H1 (cell line): ENCODE data around the gene ZNF804B.

Source experiments
- CHD1 ChIP-seq: IDR thresholded peaks from 2 replicates; pipeline ENCODE4 v1.6.1; 2012; ENCODE audit warnings: low read depth, low read length, improper control_type of control experiment
- CTCF ChIP-seq, 3 experiments: IDR thresholded peaks; 1 replicate in 2 of 3; 2 replicates in 1 of 3; pipeline versions ENCODE4 v1.5.1 to v1.6.1; 2011; ENCODE audit warnings: low read length in 3 of 3, mild to moderate bottlenecking in 3 of 3, inconsistent platforms in 2 of 3, low read depth in 1 of 3, moderate library complexity in 1 of 3; ENCODE audit not compliant: insufficient read depth in 1 of 3; ENCODE audit errors: control extremely low read depth in 1 of 3
- EZH2 ChIP-seq: fragments of 200-600 bp; sonication (generic); IDR thresholded peaks from 2 replicates; pipeline ENCODE4 v1.7.1; 2012; ENCODE audit warnings: low read depth, mild to moderate bottlenecking, moderate library complexity, low read length, inconsistent platforms; ENCODE audit not compliant: severe bottlenecking
- GABPA ChIP-seq: IDR thresholded peaks from 2 replicates; pipeline ENCODE4 v1.6.1; 2011; ENCODE audit warnings: mild to moderate bottlenecking, low read length, moderate library complexity, borderline replicate concordance; ENCODE audit not compliant: insufficient read depth
- HDAC6 ChIP-seq: IDR thresholded peaks from one replicate; pipeline ENCODE4 v1.7.1; 2012; ENCODE audit warnings: low read depth, mild to moderate bottlenecking, inconsistent platforms, low read length, moderate library complexity
- JUN ChIP-seq: IDR thresholded peaks from 2 replicates; pipeline ENCODE4 v1.6.1; 2011; ENCODE audit warnings: low read depth, mild to moderate bottlenecking, improper control_type of control experiment, low read length
- MAX ChIP-seq: IDR thresholded peaks from 2 replicates; pipeline ENCODE4 v1.6.1; 2012; ENCODE audit warnings: inconsistent platforms
- RAD21 ChIP-seq, 2 experiments: IDR thresholded peaks in 1 of 2; conservative IDR thresholded peaks in 1 of 2; 2 replicates each; pipeline ENCODE4 v1.6.1; 2011; ENCODE audit warnings: low read depth in 2 of 2, low read length in 2 of 2, improper control_type of control experiment in 1 of 2, inconsistent platforms in 1 of 2, mild to moderate bottlenecking in 1 of 2, moderate library complexity in 1 of 2
- RXRA ChIP-seq: IDR thresholded peaks from 2 replicates; pipeline ENCODE4 v1.6.1; 2011; ENCODE audit warnings: low read depth, mild to moderate bottlenecking, low read length, moderate library complexity; ENCODE audit not compliant: insufficient read depth
- SIN3A ChIP-seq, 2 experiments: IDR thresholded peaks in 1 of 2; conservative IDR thresholded peaks in 1 of 2; 2 replicates each; pipeline ENCODE4 v1.6.1; 2011 to 2012; ENCODE audit warnings: low read length in 2 of 2, improper control_type of control experiment in 1 of 2, low read depth in 1 of 2, mild to moderate bottlenecking in 1 of 2
- SP1 ChIP-seq: IDR thresholded peaks from 2 replicates; pipeline ENCODE4 v1.6.1; 2011; ENCODE audit warnings: low read depth, low read length
- TAF1 ChIP-seq: IDR thresholded peaks from 2 replicates; pipeline ENCODE4 v1.6.1; 2011; ENCODE audit warnings: mild to moderate bottlenecking, low read depth, low read length
- TCF12 ChIP-seq: IDR thresholded peaks from 2 replicates; pipeline ENCODE4 v1.6.1; 2011; ENCODE audit warnings: low read depth, mild to moderate bottlenecking, low read length

- TF ChIP-seq CTCF (IDR thresholded peaks at IDR 0.05; ENCODE audit: control extremely low read depth in 1 of 3, insufficient read depth in 1 of 3, low read depth in 1 of 3, low read length in 3 of 3) (no peak), SIN3A (conservative IDR thresholded peaks at IDR 0.05 in 1 of 2, IDR thresholded peaks at IDR 0.05 in 1 of 2; ENCODE audit: low read depth in 1 of 2, low read length in 2 of 2) (no peak), RAD21 (IDR thresholded peaks at IDR 0.05 in 1 of 2, conservative IDR thresholded peaks at IDR 0.05 in 1 of 2; ENCODE audit: low read depth in 2 of 2, low read length in 2 of 2) (no peak), GABPA (no peak), TAF1 (no peak), MAX (no peak), RXRA (no peak), TCF12 (no peak), EZH2 (no peak), HDAC6 (no peak), JUN (no peak), SP1 (no peak), CHD1 (no peak)
These were observed 283.4 kb downstream of the ZNF804B start for GRCh38 chr7:89042940-89043339.
